ENCODE measurements around the gene MRPS12.
"Not testable (repeated sequence)": the region's sequence is repeated elsewhere in the genome, so short reads cannot be mapped to it uniquely, and the experiment has no call there.

The MRPS12 gene

DNA sequence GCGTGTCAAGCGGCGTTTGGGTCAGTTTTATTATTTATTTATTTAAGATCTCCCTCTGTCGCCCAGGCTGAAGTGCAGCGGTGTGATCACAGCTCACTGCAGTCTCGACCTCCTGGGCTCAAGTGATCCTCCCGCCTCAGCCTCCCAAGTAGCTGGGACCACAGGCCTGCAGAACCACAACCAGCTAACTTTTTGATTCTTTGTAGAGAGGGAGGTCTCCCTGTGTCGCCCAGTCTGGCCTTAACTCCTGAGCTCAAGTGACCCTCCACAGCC is 713 bp downstream of the MRPS12 start:
- Histone ChIP-seq H3K4me3 (ENCODE audit: low read depth, low read length) (peak overlapping the region; percentile 100), H2AFZ (no peak overlapping the region), H3K27ac (no peak overlapping the region), H3K9ac (peak overlapping the region; percentile 22), H3K27me3 (ENCODE audit: control insufficient read depth, insufficient read depth, low read length) (no peaks in the 10 kb centered on the region), H3K9me3 (ENCODE audit: control insufficient read depth, low read length) (no peaks in the 10 kb centered on the region), H3K36me3 (ENCODE audit: control insufficient read depth, insufficient read depth, low read length) (no peaks in the 10 kb centered on the region), H3K4me1 (peaks cover 5% of the 10 kb centered on the region), H3K79me2 (no peaks in the 10 kb centered on the region), H3K4me2 (ENCODE audit: low read length) (peak overlapping the region; percentile 98)
- TF ChIP-seq, protein P1, sequence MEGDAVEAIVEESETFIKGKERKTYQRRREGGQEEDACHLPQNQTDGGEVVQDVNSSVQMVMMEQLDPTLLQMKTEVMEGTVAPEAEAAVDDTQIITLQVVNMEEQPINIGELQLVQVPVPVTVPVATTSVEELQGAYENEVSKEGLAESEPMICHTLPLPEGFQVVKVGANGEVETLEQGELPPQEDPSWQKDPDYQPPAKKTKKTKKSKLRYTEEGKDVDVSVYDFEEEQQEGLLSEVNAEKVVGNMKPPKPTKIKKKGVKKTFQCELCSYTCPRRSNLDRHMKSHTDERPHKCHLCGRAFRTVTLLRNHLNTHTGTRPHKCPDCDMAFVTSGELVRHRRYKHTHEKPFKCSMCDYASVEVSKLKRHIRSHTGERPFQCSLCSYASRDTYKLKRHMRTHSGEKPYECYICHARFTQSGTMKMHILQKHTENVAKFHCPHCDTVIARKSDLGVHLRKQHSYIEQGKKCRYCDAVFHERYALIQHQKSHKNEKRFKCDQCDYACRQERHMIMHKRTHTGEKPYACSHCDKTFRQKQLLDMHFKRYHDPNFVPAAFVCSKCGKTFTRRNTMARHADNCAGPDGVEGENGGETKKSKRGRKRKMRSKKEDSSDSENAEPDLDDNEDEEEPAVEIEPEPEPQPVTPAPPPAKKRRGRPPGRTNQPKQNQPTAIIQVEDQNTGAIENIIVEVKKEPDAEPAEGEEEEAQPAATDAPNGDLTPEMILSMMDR (IDR thresholded peaks at IDR 0.05) = no peak

DNA sequence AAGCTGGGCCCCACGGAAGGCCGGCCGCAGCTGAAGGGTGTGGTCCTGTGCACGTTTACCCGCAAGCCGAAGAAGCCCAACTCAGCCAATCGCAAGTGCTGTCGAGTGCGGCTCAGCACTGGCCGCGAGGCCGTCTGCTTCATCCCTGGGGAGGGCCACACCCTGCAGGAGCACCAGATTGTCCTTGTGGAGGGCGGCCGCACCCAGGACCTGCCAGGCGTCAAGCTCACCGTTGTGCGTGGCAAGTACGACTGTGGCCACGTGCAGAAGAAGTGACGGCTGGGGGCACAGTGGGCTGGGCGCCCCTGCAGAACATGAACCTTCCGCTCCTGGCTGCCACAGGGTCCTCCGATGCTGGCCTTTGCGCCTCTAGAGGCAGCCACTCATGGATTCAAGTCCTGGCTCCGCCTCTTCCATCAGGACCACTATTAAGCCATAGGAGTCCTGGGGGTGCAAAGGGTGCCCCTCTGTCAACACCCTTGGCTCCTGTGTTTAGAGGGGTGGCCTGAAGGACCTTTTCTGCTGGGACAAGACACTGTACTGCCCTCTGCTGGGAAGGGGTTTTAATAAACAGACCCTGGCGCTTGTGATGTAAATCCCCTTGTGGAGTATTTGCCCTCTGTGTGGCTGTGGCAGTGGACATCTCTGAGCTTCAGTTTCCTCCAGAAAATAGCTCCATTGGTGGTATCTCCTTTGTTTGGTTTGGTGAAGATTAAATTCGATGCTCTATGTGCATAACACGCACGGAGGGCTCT is 1.9 kb downstream of the MRPS12 start:
- no peak overlapping the region for H3K9ac ChIP-seq
- H3K4me1 ChIP-seq = peaks cover 5% of the 10 kb centered on the region
- H3K27ac ChIP-seq = no peak overlapping the region
- no peak overlapping the region for H2AFZ ChIP-seq
- H3K36me3 ChIP-seq (ENCODE audit: control insufficient read depth, insufficient read depth, low read length) = no peaks in the 10 kb centered on the region
- H3K79me2 ChIP-seq = no peaks in the 10 kb centered on the region
- TF ChIP-seq, protein P1 (IDR thresholded peaks at IDR 0.05) = peak; percentile 23
- no peaks in the 10 kb centered on the region for H3K27me3 ChIP-seq (ENCODE audit: control insufficient read depth, insufficient read depth, low read length)
- H3K4me3 ChIP-seq (ENCODE audit: low read depth, low read length) = no peak overlapping the region
- no peak overlapping the region for H3K4me2 ChIP-seq (ENCODE audit: low read length)
- no peaks in the 10 kb centered on the region for H3K9me3 ChIP-seq (ENCODE audit: control insufficient read depth, low read length)

DNA sequence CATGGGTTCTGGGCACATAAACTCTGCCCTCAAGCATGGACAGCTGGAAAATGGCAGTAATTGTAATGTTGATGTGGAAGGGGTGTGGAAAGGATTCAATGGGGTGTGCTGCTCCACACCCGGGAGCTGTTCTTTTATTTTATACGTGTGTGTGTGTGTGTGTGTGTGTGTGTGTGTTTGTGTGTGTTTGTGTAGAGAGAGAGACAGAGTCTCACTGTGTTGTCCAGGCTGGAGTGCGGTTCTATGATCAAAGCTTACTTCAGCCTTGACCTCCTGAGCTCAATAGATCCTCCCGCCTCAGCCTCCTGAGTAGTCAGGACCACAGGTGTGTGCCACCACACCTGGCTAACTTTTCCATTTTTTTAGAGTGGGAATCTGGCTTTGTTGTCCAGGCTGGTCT is 2.8 kb downstream of the MRPS12 start:
- Histone ChIP-seq H3K27ac (no peak overlapping the region), H3K9ac (no peak overlapping the region), H3K4me1 (peaks cover 5% of the 10 kb centered on the region), H3K79me2 (no peaks in the 10 kb centered on the region), H3K4me2 (ENCODE audit: low read length) (no peak overlapping the region), H3K27me3 (ENCODE audit: control insufficient read depth, insufficient read depth, low read length) (no peaks in the 10 kb centered on the region), H3K9me3 (ENCODE audit: control insufficient read depth, low read length) (no peaks in the 10 kb centered on the region), H2AFZ (no peak overlapping the region), H3K4me3 (ENCODE audit: low read depth, low read length) (no peak overlapping the region), H3K36me3 (ENCODE audit: control insufficient read depth, insufficient read depth, low read length) (no peaks in the 10 kb centered on the region)
- TF ChIP-seq, protein P1 (IDR thresholded peaks at IDR 0.05) = no peak

DNA sequence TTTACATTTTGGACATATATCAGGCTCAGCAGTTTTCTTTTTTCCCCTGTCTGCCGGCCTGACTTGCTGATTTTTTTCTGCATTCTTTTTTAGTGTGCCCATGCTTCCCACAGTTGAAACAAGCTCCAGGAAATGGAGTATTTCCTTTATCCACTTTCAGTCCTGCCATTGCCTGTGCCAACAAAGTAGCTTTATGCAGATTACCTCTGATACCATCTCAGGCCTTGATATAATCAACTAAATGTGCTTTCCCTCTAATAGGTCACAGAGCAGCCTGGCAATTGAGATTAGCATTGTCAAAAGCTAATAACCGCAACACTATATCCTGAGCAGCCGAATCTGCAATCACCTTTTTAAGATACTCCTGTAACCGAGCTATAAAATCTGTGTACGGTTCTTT is 9.2 kb downstream of the MRPS12 start:
- TF ChIP-seq, protein P1 (IDR thresholded peaks at IDR 0.05) = no peak
- Histone ChIP-seq H2AFZ (no peak overlapping the region), H3K79me2 (no peaks in the 10 kb centered on the region), H3K9ac (no peak overlapping the region), H3K27ac (peak overlapping the region; percentile 47), H3K4me3 (ENCODE audit: low read depth, low read length) (no peak overlapping the region), H3K4me2 (ENCODE audit: low read length) (peak overlapping the region; percentile 62), H3K9me3 (ENCODE audit: control insufficient read depth, low read length) (no peaks in the 10 kb centered on the region), H3K27me3 (ENCODE audit: control insufficient read depth, insufficient read depth, low read length) (no peaks in the 10 kb centered on the region), H3K36me3 (ENCODE audit: control insufficient read depth, insufficient read depth, low read length) (no peaks in the 10 kb centered on the region), H3K4me1 (no peaks in the 10 kb centered on the region)

DNA sequence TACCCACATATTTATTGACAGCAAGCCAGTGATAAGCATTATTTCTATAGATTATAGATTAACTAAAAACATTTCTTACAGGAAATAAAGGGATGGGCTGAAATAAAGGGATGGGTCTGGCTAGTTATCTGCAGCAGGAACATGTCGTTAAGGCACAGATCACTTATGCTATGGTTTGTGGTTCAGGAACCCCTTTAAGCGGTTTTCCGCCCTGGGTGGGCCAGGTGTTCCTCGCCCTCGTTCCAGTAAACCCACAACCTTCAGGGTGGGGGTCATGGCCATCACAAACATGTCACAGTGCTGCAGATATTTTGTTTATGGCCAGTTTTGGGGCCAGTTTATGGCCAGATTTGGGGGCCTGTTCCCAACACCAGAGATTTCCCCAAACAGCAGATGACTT is 10.7 kb downstream of the MRPS12 start:
- H3K79me2 ChIP-seq; H3K27ac ChIP-seq; H3K27me3 ChIP-seq (ENCODE audit: control insufficient read depth, insufficient read depth, low read length); H3K9ac ChIP-seq; H2AFZ ChIP-seq; H3K4me1 ChIP-seq; H3K4me3 ChIP-seq (ENCODE audit: low read depth, low read length); H3K36me3 ChIP-seq (ENCODE audit: control insufficient read depth, insufficient read depth, low read length); H3K9me3 ChIP-seq (ENCODE audit: control insufficient read depth, low read length); H3K4me2 ChIP-seq (ENCODE audit: low read length): not testable (repeated sequence)

Measured in parathyroid adenoma (tissue), 2 donors.